Ramos (cell line): Measurements from ENCODE around the gene TMCO6.
"Not testable (repeated sequence)": the region's sequence is repeated elsewhere in the genome, so short reads cannot be mapped to it uniquely, and the experiment has no call there.

Experiments
- in situ Hi-C: fragments of 300-500 bp; cut with MboI; formaldehyde crosslinking; loops from one replicate; pipeline ENCODE4 v1.14.3; 2022; ENCODE audit warnings: low sequenced_read_pairs; ENCODE audit not compliant: unreplicated experiment

Gene TMCO6

DNA sequence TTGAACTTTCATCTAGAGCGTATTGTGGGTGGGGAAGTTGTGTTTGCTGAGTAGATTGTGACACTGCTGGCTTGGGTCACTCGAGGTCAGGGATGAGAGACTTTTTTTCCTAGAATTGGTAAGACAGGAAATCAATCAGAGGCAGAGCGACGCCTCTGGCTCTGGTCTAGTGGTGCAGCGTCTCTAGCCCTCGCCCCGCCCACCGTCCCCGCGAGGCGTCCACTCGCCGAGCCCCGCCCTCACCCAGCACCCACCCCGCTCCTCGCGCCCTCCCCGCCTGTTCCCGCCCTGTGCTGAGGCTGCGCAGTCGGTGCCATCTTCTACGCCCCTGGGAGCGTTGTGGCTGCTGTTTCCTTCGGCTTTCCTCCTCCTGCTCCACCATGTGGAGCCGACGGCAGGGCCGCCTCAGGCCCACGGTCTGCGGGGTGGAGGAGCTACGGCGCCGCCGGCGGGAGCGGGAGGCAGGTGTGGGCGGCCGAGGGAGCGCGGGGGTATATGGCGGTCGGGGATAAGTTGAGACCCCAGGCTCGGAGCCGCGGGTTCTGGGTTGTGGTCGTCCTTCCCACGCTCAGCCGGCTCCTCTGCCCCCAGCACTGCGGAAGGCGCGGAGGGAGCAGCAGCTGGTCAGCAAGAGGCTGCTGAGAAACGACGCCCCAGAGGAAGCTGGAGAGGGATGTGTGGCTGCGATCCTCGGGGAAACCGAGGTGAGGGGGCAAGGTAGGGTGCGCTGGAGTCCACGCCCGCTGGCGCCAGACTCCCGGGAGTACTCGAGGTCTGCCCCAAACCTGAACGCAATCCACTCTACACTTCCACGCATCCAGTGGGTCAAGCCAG is at the start of gene TMCO6:
TSS of gene TMCO6 (plus strand) at position 304 of the 834 bp plus-strand sequence. CDS start at position 381, 77 bp downstream.
- in situ Hi-C loops, result loop anchor here (10.0 kb wide), 1 partner anchor 275 kb away; the partner anchor contains the start of gene SLC4A9

DNA sequence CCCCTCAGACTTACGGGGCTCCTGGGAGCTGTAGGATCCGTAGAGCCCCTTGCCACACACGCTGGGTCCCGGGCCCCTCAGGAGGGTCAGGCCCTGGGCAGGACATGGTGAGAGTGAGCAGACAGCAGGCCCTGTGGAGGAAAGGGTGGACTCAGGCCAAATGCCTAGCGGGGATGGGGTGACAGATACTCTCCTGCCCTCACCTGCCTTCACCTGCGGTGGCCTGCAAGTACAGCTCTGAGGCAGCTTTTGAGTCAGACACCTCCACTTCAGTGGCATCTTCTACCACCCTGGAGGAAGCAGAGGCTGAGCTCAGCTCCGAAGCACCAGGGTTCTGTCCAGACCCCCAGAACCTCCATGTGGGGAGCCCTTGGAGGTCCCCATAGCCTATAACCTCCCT is 48.4 kb upstream of the TMCO6 start:
- in situ Hi-C loops, result no loop called here

DNA sequence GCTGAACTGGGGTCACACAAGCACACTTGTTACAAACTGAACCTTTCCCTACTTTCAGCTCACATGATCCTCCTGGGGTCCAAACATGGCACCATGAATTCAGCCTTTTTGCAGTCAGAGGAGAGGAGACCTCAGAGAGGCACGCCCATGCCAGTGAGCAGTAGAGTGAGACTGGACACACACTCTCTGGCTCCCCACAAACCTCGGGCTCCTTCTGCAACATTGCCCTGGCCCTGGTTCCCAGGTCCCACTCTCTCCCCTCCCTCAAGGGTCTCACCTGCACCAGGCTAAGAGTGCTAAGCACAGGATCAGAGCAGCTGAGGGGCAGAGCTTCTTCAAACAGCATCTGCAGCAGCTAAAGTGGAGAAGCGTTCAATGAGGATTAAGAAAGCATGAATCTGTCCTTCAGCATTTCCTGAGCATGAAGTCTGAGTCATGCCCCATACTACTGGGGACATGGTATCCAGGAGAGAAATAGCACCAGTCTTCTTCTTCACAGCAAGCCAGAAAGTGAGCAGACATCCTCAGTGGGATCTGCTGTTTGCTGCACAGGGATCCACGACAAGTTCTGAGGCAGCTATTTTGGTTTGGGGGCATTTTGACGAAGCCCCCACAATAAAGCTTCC is 47.4 kb upstream of the TMCO6 start:
- in situ Hi-C loops, result no loop called here

DNA sequence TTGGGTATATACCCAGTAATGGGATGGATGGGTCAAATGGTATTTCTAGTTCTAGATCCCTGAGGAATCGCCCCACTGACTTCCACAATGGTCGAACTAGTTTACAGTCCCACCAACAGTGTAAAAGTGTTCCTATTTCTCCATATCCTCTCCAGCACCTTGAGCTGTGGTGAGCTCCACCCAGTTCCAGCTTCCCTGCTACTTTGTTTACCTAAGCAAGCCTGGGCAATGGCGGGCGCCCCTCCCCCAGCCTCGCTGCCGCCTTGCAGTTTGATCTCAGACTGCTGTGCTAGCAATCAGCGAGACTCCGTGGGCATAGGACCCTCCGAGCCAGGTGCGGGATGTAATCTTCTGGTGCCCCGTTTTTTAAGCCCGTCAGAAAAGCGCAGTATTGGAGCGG is 46.2 kb upstream of the TMCO6 start:
- in situ Hi-C loops, result not testable (repeated sequence)

DNA sequence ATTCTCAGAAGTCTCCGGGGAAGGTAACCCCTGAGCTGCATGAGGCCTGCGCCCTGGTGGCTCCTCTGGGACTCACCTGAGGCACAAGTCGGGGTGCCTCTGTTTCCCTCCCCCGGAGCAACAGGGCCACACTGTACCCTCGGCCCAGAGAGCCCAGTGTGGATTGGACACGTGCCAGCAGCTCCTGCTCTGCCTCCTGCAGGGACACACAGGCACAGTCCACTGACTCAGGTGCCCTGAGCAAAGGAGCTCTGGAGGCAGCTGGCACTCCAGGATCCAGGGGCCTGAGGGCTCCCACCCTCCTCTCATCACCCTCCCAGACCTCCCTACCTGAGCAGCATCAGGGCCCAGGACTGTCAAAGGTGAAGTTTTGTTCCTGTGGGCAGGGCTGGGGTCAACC is 45.1 kb upstream of the TMCO6 start:
- in situ Hi-C loops, result no loop called here

DNA sequence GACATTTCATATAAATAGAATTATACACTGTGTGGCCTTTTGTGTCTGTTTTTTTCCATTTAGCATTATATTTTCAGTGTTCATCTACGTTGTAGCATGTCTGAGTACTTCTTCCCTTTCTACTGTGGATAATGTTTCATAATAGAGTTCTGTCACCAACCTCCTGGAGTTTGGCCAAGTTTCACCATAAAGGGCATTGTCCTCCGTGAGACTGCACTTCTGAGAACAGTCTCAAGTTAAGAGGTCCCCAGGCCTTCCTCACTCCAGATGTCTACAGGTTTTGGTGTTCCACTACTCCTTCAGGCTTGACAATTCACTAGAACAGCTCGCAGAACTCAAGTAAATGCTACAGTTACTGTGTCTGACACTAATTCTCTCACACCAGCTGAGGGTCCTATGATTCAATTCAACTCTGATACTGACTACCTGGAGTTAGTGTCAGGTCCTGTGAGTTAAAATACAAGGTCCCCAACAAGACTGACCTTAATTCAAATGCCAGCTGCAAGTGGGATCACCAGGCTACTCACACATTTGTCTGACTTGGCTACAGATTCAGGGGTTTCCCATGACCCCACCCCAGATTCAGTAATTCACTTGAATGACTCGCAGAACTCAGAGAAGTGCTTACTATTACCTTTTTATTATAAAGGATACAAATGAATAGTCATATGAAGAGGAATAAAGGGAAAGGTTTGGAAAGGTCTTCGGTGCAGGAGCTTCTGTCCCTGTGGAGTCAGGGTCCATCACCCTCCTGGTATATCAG is 43.5 kb upstream of the TMCO6 start:
- in situ Hi-C loops, result no loop called here

DNA sequence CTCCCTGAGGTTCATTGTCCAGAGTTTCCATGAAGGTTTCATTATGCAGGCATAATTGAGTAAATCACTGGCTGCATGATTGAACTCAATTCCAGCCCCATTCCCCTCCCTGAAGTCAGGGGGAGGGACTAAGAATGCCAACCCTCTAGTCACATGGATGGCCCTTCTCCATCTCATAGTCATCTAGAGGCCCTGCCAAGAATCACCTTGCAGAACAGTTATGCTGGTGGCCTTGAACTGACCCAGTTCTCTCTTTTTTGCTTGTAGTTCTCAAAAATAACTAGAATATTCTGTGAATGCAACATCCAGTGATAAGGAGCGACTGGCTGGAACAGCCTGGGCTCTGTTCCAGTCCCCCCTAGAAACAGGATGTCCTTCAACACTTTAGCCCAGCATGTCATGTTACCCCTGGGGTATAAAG is 42.9 kb upstream of the TMCO6 start:
- in situ Hi-C loops, result no loop called here

DNA sequence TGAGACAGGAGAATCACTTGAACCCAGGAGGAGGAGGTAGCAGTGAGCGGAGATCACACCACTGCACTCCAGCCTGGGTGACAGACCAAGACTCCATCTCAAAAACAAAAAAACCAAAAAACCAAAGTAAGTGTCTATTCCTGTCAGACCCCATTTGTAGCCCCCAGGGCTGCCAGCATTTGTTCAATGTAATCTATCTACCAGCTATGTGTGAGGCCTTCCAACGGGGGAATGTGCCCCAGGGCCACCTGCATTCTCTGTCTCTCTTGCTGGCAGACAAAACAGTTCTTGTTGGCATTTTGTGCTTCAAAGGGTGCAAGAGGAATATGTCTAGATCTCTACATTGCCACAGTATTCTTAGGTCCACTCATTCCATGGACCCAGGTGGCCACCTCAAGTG is 40.4 kb upstream of the TMCO6 start:
- in situ Hi-C loops, result no loop called here

DNA sequence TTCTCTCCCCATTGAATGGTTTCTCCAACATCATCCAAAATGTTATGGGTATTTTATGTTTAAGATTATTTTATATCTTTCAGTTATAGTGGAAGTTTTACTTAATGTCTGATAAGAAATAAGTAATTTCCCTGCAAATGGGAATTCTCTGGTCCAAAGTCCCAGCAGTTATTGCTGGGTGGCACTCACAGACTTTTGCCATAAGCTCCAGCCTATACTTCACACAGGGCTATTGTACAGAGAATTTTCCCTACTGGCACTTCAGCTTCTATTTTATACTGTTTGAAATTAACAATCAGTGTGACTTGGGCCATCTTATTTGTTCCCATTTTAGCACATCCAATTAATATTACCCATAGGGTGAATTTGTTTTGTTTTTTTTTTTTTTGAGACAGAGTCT is 39.2 kb upstream of the TMCO6 start:
- in situ Hi-C loops, result no loop called here

DNA sequence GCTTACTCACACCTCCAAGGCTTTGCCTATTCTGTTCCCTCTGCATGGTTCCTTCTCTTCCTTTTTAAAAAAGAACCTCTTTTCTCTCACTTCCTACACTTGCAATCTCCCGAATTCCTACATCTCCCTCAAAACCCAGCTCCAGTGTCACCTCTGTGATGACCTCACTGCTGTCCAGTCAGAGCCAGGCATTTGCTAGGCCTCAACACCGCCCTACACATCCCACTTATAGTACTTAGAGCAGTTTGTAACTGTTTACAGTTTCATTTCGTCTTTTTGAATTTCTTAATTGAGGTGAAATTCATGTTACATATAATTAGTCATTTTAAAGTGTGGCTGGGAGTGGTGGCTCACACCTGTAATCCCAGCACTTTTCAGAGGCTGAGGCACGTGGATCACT is 37.1 kb upstream of the TMCO6 start:
- in situ Hi-C loops, result no loop called here

DNA sequence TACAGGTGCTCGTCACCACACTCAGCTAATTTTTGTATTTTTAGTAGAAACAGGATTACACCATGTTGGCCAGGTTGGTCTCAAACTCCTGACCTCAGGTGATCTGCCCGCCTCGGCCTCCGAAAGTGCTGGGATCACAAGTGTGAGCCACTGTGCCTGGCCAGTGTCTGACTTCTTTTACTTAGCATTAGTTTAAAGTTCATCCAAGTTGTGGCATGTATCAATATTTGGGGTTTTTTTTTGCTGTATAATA is 35.9 kb upstream of the TMCO6 start:
- in situ Hi-C loops, result not testable (repeated sequence)

DNA sequence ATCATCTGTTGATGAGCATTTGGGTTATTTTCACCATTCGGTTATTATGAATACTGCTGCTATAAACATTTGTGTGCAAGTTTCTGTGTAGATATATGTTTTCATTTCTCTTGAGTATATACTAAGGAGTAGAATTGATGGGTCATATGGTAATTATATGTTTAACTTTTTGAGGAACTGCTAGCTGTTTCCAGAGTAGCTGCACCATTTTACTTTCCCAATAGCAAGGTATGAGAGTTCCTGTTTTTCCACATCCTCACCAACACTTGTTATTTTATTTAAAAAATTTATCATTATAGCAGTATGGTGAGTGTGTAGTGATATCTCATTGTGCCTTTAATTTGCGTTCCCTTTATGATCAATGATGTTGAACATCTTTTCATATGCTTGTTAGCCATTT is 35.5 kb upstream of the TMCO6 start:
- in situ Hi-C loops, result no loop called here

DNA sequence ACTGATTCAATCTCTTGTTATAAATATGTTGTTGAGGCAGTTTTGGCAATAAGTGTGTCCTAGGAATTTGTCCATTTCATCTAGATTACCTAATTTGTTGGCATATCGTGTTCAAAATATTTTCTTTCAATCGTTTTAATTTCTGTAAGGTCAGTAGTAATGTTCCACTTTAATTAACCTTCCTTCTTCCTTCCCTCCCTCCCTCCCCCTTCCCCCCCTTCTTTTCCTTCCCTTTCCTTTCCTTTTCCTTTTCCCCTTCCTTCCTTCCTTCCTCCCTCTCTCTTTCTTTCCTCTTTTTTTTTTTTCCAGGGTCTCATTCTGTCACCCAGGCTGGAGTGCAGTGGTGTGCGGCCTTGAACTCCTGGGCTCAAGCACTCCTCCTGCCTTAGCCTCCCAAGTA is 33.4 kb upstream of the TMCO6 start:
- in situ Hi-C loops, result no loop called here

DNA sequence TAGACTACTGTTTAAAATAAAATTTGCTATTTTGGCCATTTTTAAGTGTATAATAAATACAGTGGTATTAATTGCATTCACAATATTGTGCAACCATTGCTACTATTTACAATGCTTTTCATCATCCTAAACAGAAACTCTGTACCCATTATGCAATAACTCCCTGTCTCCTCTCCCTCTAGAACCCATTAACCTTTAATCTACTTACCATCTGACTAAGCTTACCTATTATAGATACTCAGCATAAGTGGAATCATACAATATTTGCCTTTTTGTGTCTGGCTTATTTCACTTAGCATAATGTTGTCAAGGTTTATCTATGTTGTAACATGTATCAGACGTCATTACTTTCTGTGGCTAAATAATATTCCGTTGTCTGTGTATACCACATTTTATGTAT is 32.2 kb upstream of the TMCO6 start:
- in situ Hi-C loops, result no loop called here

DNA sequence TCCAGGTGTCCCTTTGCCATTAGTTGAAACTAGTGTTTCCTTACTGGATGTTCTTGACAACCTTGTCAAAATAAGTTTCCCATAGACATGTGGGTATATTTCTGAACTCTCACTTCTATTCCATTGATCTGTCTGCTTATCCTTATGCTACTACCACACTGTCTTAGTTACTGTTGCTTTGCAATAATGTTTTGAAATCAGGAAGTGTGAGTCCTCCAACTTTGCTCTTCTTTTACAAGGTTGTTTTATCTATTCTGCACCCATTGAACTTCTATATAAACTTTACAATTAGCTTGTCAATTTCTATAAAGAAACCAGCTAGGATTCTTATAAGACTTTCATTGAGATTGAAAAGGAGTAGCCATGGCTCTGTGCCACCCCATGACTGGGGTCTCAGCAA is 30.5 kb upstream of the TMCO6 start:
- in situ Hi-C loops, result no loop called here

DNA sequence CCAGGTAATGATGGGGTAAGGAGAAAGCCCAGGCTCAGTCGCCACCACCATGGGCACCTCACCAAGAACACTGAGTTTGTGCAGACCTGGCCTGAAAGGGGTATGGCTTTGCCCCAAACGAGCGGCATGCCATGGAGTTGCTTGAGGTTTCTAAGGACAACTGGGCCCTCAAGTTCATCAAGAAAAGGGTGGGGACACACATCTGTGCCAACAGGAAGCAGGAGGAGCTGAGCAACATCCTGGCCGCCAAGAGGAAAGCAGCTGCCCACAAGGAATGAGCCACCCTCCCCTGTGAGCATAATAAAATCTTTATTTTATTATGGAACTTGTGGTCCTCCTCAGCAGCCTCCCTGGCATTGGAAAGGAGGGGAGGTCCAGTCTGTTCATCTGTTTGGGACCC is 30.1 kb upstream of the TMCO6 start:
- in situ Hi-C loops, result no loop called here

DNA sequence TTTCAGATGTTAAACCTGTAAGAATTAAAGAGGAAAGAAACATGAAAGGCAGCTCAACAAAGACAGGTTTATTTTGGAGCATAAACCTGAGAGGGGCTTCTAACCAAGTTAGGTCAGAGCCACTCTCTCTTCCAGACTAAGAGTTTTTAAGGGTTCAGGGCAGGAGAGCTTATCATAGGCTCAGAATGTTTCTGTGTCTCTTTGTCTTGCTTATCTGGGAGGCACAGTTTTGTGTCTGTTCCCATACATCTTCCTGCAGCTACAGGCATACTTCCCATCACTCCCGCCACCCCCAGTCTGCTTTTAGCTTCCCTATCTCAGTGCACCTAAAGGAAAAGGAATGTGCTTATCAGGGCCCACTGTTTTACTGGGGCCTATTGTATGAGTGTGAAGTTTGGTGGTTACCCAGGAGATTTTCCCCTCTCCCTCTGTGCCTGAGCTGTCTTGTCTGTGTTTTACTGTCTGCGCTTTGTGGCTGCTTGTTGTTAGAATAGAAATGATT is 28.2 kb upstream of the TMCO6 start:
- in situ Hi-C loops, result no loop called here

DNA sequence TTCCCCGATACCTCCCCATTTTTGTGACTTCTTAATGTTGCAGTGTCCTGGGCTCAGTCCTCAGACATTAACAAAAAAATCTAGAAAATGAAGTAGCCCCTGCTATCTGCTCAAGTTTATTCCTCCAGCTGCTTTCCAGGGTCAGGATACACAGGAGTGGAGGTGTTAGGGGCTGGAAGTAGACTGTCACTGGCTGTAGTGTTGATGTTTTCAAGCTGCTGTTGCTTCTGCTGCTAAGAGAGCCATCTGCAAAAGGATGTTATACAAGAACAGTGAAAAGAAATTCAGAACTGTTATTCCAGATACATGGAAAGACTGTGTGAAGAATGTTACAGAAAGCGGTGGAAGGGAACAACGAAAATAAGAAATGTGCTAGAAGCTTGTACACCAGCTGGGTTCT is 16.9 kb upstream of the TMCO6 start:
- in situ Hi-C loops, result loop anchor here (5.0 kb wide), 1 partner anchor 40 kb away; no protein-coding TSS in a partner anchor

DNA sequence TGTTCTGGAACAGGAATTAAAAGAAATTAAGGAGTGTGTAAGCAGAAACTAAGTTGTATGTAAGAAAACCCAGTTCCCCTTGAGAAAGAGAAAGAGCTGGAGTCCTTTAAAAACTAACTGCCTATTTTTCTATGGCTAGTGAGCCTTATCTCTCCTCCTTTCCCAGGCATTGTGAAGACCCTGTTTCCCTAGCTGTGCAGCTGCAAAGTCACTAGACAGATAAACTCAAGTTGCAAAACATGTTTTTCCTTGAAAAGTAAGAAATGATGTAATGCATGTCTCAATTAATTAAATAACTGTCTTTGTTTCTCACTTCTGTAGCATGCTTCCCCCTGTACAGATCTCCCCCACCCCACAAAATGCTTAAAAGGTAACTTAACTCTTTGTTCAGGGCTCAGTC is 16.2 kb upstream of the TMCO6 start:
- in situ Hi-C loops, result loop anchor here (5.0 kb wide), 1 partner anchor 41 kb away; no protein-coding TSS in a partner anchor

DNA sequence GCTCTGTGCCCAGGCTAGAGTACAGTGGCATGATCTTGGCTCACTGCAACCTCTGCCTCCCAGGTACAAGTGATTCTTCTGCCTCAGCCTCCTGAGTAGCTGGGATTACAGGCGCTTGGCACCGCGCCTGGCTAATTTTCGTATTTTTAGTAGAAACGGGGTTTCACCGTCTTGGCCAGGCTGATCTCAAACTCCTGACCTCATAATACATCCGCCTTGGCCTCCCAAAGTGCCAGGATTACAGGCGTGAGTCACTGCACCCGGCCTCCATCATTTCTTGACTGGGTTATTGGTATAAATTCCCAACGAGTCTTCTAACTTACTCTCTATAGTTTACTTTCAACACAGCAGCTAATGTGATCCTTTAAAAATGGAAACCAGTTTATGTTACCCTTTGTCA is 14.4 kb upstream of the TMCO6 start:
- in situ Hi-C loops, result loop anchor here (5.0 kb wide), 1 partner anchor 43 kb away; no protein-coding TSS in a partner anchor

DNA sequence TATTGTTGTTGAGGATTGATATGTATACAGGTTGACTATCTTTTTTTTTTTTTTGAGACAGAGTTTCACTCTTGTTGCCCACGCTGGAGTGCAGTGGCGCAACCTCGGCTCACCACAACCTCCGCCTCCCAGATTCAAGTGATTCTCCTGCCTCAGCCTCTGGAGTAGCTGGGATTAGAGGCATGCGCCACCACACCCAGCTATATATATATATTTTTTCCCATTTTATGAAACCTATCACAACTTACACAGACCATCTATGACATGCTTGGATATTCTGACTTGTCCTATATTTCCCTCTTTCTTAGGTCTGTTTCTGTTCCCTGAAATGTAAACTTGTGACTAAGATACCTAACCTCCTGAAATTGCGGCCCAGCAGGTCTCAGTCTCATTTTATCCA is 11.3 kb upstream of the TMCO6 start:
- in situ Hi-C loops, result no loop called here
